ENCODE results near the gene GPRC5C.

GPRC5C gene

DNA sequence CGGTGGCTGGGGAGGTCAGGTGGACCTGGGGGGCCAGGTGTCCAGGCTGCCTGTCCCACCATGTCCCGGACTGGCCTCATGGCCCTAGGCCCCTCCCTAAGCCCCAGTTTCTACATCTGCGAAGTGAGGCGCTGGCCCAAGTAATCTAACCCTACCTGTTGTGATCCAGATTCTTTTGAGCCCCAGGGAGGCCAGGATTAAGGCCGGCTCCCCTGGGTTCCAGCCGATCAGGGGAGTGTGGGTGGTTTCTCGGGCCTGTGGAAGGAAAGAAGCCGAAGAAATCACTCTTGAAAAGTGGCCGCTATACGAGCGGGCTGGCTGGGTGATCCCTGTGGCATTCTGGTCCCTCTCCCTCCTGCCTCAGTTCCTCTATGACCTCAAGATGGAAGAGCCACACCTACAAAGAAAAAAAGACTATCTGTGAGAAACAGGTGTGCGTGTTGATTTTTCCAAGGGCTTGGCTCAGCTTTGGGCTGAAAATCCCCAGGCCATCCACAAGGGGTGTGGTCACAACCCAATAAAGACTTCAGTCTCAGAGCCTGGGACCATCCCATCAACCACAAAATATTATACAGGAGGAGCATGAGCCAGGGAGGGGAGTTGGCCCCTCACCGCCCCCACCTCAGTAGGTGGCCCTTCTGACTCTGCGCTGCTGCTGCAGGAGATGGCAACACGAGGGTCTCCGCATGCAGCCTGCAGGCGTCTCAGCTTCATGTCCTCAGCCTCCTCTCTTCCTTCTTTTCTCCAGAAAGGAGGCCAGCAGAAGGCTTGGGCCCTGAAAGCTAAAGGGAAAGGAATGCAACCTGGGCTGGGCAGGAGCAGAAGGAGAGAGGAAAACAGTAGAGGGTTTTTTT is 44.3 kb upstream of the GPRC5C start:
- Histone ChIP-seq H3K4me3 (IDR thresholded peaks at IDR 0.05; ENCODE audit: insufficient read depth, low read depth, low read length) (no peak overlapping the region), H3K27ac (no peak overlapping the region), H3K4me1 (ENCODE audit: low read depth, poor library complexity, severe bottlenecking) (no peaks in the 10 kb centered on the region), H3K79me2 (ENCODE audit: insufficient read depth, low read depth) (no peaks in the 10 kb centered on the region), H4K20me1 (ENCODE audit: insufficient read depth) (no peaks in the 10 kb centered on the region), H3K27me3 (ENCODE audit: insufficient read depth, low read depth) (peaks cover 67% of the 10 kb centered on the region), H3K9ac (no peak overlapping the region), H2AFZ (ENCODE audit: low read depth) (no peak overlapping the region), H3K4me2 (no peak overlapping the region), H3K36me3 (ENCODE audit: insufficient read depth) (no peaks in the 10 kb centered on the region)
- TF ChIP-seq, protein P1, sequence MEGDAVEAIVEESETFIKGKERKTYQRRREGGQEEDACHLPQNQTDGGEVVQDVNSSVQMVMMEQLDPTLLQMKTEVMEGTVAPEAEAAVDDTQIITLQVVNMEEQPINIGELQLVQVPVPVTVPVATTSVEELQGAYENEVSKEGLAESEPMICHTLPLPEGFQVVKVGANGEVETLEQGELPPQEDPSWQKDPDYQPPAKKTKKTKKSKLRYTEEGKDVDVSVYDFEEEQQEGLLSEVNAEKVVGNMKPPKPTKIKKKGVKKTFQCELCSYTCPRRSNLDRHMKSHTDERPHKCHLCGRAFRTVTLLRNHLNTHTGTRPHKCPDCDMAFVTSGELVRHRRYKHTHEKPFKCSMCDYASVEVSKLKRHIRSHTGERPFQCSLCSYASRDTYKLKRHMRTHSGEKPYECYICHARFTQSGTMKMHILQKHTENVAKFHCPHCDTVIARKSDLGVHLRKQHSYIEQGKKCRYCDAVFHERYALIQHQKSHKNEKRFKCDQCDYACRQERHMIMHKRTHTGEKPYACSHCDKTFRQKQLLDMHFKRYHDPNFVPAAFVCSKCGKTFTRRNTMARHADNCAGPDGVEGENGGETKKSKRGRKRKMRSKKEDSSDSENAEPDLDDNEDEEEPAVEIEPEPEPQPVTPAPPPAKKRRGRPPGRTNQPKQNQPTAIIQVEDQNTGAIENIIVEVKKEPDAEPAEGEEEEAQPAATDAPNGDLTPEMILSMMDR (conservative IDR thresholded peaks at IDR 0.05; ENCODE audit: low read depth, low read length), result no peak

DNA sequence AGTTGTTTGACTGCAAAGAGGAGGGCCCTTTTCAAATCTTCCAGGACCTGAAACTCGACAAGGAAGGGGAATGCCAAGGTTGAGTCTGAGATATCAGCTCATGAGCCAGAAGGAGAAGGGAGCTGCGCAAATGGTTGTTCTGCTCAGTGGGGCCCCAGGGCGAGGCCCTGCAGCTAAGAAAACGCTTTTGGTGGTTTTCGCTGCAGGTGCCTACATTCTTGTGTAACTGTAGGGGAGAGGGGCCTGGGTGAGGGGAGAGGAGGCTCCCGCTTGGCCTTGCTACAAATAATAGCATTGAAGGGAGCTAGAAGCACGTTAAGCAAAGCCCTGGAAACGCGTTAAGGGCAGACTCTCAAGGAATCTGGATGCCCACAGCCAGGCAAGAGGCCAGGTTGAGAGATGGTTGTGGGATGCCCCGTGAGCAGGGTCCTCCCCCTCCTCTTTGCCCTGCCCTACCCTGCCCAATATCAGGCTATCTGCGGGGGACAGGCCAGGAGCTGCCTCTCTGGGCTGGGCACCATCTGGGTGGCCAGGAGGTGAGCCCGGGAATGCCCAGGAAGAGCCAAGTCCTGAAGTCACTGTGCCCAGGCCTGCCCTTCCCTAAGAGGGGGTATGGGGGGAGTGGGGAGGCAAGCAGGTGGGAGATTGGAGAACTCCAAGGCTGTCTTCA is 42.7 kb upstream of the GPRC5C start:
- Histone ChIP-seq H4K20me1 (ENCODE audit: insufficient read depth) (no peaks in the 10 kb centered on the region), H3K4me2 (no peak overlapping the region), H2AFZ (ENCODE audit: low read depth) (no peak overlapping the region), H3K36me3 (ENCODE audit: insufficient read depth) (no peaks in the 10 kb centered on the region), H3K4me1 (ENCODE audit: low read depth, poor library complexity, severe bottlenecking) (no peaks in the 10 kb centered on the region), H3K9ac (no peak overlapping the region), H3K79me2 (ENCODE audit: insufficient read depth, low read depth) (no peaks in the 10 kb centered on the region), H3K27ac (no peak overlapping the region), H3K27me3 (ENCODE audit: insufficient read depth, low read depth) (peaks cover 65% of the 10 kb centered on the region), H3K4me3 (IDR thresholded peaks at IDR 0.05; ENCODE audit: insufficient read depth, low read depth, low read length) (no peak overlapping the region)
- TF ChIP-seq, protein P1 (conservative IDR thresholded peaks at IDR 0.05; ENCODE audit: low read depth, low read length), result no peak

DNA sequence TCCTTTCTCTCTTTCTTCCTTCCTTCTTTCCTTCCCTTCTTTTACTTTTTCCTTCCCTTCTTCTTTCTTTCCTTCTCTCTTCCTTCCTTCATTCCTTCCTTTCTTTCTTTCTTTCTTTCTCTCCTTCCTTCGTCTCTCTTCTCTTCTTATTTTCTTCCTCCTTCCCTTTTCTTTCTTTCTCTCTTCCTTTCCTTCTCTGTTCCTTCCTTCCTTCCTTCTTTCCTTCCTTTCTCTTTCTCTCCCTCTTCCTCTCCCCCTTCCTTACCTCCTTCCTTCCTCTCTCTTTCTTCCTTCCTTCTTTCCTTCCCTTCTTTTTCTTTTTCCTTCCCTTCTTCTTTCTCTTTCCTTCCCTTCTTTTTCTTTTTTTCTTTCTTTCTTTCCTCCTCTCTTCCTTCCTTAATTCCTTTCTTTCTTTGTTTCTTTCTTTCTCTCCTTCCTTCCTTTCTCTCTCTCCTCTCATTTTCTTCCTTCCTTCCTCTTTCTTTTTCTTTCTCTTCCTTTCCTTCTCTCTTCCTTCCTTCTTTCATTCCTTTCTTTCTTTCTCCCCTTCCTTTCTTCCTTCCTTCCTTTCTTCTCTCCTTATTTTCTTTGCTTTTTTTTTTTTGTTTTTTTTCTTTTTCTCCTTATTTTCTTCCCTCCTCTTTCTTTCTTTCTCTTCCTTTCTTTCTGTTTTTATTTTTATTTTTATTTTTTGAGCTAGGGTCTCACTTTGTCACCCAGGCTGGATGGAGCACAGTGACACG is 41.8 kb upstream of the GPRC5C start:
- Histone ChIP-seq H2AFZ (ENCODE audit: low read depth) (no peak overlapping the region), H4K20me1 (ENCODE audit: insufficient read depth) (no peaks in the 10 kb centered on the region), H3K4me3 (IDR thresholded peaks at IDR 0.05; ENCODE audit: insufficient read depth, low read depth, low read length) (no peak overlapping the region), H3K36me3 (ENCODE audit: insufficient read depth) (no peaks in the 10 kb centered on the region), H3K4me1 (ENCODE audit: low read depth, poor library complexity, severe bottlenecking) (no peaks in the 10 kb centered on the region), H3K9ac (no peak overlapping the region), H3K27ac (no peak overlapping the region), H3K79me2 (ENCODE audit: insufficient read depth, low read depth) (no peaks in the 10 kb centered on the region), H3K4me2 (no peak overlapping the region), H3K27me3 (ENCODE audit: insufficient read depth, low read depth) (peaks cover 62% of the 10 kb centered on the region)
- TF ChIP-seq, protein P1 (conservative IDR thresholded peaks at IDR 0.05; ENCODE audit: low read depth, low read length), result no peak

DNA sequence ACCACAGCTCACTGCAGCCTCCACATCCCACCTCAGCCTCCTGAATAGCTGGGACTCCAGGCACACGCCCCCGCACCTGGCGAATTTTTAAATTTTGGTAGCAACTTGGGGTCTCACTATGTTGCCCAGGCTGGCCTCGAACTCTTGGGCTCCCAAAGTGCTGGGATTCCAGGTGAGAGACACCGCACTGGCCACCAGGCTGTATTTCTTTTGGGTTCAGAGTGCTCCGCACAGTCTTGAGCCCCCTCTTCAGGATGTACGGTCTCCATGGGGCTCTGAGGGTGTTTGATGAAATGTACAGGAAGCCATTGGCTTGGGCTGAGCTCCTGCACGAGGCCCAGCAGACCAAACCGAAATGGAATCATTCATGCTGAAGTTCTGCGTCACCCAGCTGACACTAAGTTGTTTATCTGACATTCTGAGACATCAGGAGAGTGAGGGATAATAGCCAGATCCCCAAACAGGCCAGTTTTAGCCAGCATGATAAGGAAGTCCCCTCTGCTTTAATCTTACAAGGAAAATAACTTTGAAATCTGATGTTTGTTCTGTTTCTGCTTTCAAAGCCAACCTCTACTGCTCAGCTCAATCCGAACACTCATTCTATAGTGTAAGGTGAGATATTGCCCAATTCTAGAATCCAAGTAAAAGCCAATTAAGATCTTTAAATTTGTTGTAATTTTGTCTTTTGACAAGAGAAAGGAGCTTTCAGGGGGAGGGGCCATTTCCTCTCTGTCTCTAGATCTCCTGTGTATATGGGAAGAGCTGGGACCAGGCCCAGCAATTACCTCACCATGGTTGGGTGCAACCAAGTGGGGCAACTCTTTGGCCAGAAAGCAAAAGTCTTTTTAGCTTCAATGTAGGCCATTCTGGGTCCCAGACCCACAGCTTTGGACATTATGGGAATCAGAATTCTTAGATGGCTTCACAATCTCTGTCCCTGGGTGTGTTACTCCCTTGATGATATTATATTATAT is 40.9 kb upstream of the GPRC5C start:
- no peak overlapping the region for H3K4me2 ChIP-seq
- H3K4me1 ChIP-seq (ENCODE audit: low read depth, poor library complexity, severe bottlenecking), result no peaks in the 10 kb centered on the region
- TF ChIP-seq, protein P1 (conservative IDR thresholded peaks at IDR 0.05; ENCODE audit: low read depth, low read length), result no peak
- H3K27ac ChIP-seq, result no peak overlapping the region
- H2AFZ ChIP-seq (ENCODE audit: low read depth), result no peak overlapping the region
- H3K9ac ChIP-seq, result no peak overlapping the region
- no peaks in the 10 kb centered on the region for H3K79me2 ChIP-seq (ENCODE audit: insufficient read depth, low read depth)
- no peak overlapping the region for H3K4me3 ChIP-seq (IDR thresholded peaks at IDR 0.05; ENCODE audit: insufficient read depth, low read depth, low read length)
- no peaks in the 10 kb centered on the region for H3K36me3 ChIP-seq (ENCODE audit: insufficient read depth)
- H4K20me1 ChIP-seq (ENCODE audit: insufficient read depth), result no peaks in the 10 kb centered on the region
- peaks cover 55% of the 10 kb centered on the region for H3K27me3 ChIP-seq (ENCODE audit: insufficient read depth, low read depth)

All from KMS-11 (cell line).